GM12878 (cell line): ENCODE data around the gene PSMA8. TPM values are rescaled to one million over a fixed set of nuclear protein-coding genes. Genes with fewer than 3 reads are reported as not detected.

ENCODE experiments used
- ATAC-seq: fragments of 200-7000 bp; cut with Tn5 transposase; 3 replicates; pipeline ENCODE4 v1.9.1; 2020; ENCODE audit warnings: mild to moderate bottlenecking, moderate library complexity
- BruUV-seq: library from RNA; stranded (reverse); fragments of 400-500 nt; replicated peaks from 2 replicates; lab custom pipeline; 2021; lab: Mats Ljungman, UMichigan
- CTCF ChIA-PET: fragments of 300-600 bp; sonication (Branson Sonifier 250); formaldehyde crosslinking; extraction: SDS; loops from one replicate; lab custom pipeline; 2021; ENCODE audit warnings: inconsistent platforms; lab: Yijun Ruan, JAX
- POLR2A ChIA-PET: fragments of 350-600 bp; formaldehyde crosslinking; extraction: SDS; loops from one replicate; lab custom pipeline; 2021; ENCODE audit warnings: inconsistent platforms; lab: Charles Lee
- RAD21 ChIA-PET: fragments of 300-600 bp; sonication (Branson Sonifier 250); formaldehyde crosslinking; loops from one replicate; lab custom pipeline; 2023; ENCODE audit warnings: antibody characterized with exemption; ENCODE audit not compliant: unreplicated experiment; lab: Charles Lee
- SMC1A ChIA-PET: fragments of 300-600 bp; sonication (Branson Sonifier 250); formaldehyde crosslinking; loops from one replicate; lab custom pipeline; 2023; ENCODE audit not compliant: unreplicated experiment, uncharacterized antibody; lab: Charles Lee
- DNase-seq: peaks from one replicate; pipeline ENCODE4 v3.0.0-alpha.2; 2011; ENCODE audit warnings: low read depth, low spot score
- FAIRE-seq: peaks from 3 replicates; lab custom pipeline; 2011; peaks lifted over from hg19 to GRCh38; lab: Jason Lieb, UNC
- H2AFZ ChIP-seq: 2 replicates; pipeline ENCODE4 v1.6.0; 2011; ENCODE audit warnings: low read depth, low read length, control low read depth; ENCODE audit not compliant: control insufficient read depth
- H3K27ac ChIP-seq: 2 replicates; pipeline ENCODE4 v1.5.1; 2011; ENCODE audit warnings: control low read depth; ENCODE audit not compliant: control insufficient read depth, insufficient read depth
- H3K27me3 ChIP-seq, 2 experiments: replicated peaks in 1 of 2; 2 replicates each; pipeline versions ENCODE4 v1.6.0 to v1.6.1; 2011; ENCODE audit warnings: low read length in 1 of 2; ENCODE audit not compliant: control insufficient read depth in 2 of 2, insufficient read depth in 2 of 2
- H3K36me3 ChIP-seq, 2 experiments: 2 replicates each; pipeline ENCODE4 v1.5.1; 2011; ENCODE audit warnings: low read length in 1 of 2; ENCODE audit not compliant: control insufficient read depth in 2 of 2, insufficient read depth in 2 of 2
- H3K4me1 ChIP-seq: 2 replicates; pipeline ENCODE4 v1.6.1; 2011; ENCODE audit warnings: mild to moderate bottlenecking, low read length, moderate library complexity, mixed read lengths; ENCODE audit not compliant: control insufficient read depth, insufficient read depth
- H3K4me2 ChIP-seq: 2 replicates; pipeline ENCODE4 v1.6.0; 2011; ENCODE audit warnings: control low read depth; ENCODE audit not compliant: control insufficient read depth, insufficient read depth
- H3K4me3 ChIP-seq: fragments of 200-600 bp; sonication (generic); 2 replicates; pipeline ENCODE4 v1.5.1; 2016
- H3K79me2 ChIP-seq: 2 replicates; pipeline ENCODE4 v1.6.0; 2011; ENCODE audit warnings: low read length; ENCODE audit not compliant: control insufficient read depth, insufficient read depth
- H3K9ac ChIP-seq: 2 replicates; pipeline ENCODE4 v1.8.0; 2011; ENCODE audit warnings: low read length, control low read depth, mixed read lengths; ENCODE audit not compliant: control insufficient read depth, insufficient read depth
- H3K9me3 ChIP-seq: replicated peaks from 3 replicates; pipeline ENCODE4 v1.5.1; 2011; ENCODE audit warnings: mild to moderate bottlenecking, low read length; ENCODE audit not compliant: control insufficient read depth, insufficient read depth
- H4K20me1 ChIP-seq: 2 replicates; pipeline ENCODE4 v1.6.0; 2011; ENCODE audit not compliant: control insufficient read depth, insufficient read depth
- ATF7 ChIP-seq: fragments of 450-650 bp; IDR thresholded peaks from 2 replicates; pipeline ENCODE4 v1.6.1; 2016; ENCODE audit warnings: low read depth, mild to moderate bottlenecking
- PML ChIP-seq: IDR thresholded peaks from 2 replicates; pipeline ENCODE4 v1.6.1; 2012; ENCODE audit warnings: low read length, inconsistent platforms
- RAD21 ChIP-seq: IDR thresholded peaks from 2 replicates; pipeline ENCODE4 v1.6.1; 2011; ENCODE audit warnings: mild to moderate bottlenecking, low read depth, low read length, moderate library complexity; ENCODE audit not compliant: insufficient read depth
- RBBP5 ChIP-seq: fragments of 200-600 bp; sonication (generic); conservative IDR thresholded peaks from 2 replicates; pipeline ENCODE4 v1.6.1; 2016
- SMC3 ChIP-seq: IDR thresholded peaks from 2 replicates; pipeline ENCODE4 v1.6.1; 2011; ENCODE audit warnings: low read length, improper control_type of control experiment, borderline replicate concordance
- SPI1 ChIP-seq: IDR thresholded peaks from 2 replicates; pipeline ENCODE4 v1.6.1; 2011; ENCODE audit warnings: low read depth, mild to moderate bottlenecking, low read length, moderate library complexity, borderline replicate concordance; ENCODE audit not compliant: insufficient read depth
- WGBS: methylation state at CpG from one replicate; pipeline ENCODE4 v1.1.6; 2016; ENCODE audit warnings: low lambda C conversion rate; ENCODE audit not compliant: insufficient replicate concordance, insufficient coverage; ENCODE audit errors: missing lambda C conversion rate; 5-methylcytosine and 5-hydroxymethylcytosine counted together
- in situ Hi-C: fragments of 300-500 bp; cut with MboI; formaldehyde crosslinking; loops from 9 replicates; pipeline ENCODE4 v1.14.3; 2018; ENCODE audit warnings: mixed read lengths
- intact Hi-C: fragments of 100-400 bp; cut with micrococcal nuclease; formaldehyde crosslinking; loops from one replicate; pipeline ENCODE4 v1.14.2; 2022; ENCODE audit not compliant: unreplicated experiment
- polyA plus RNA-seq, 11 experiments: library from polyadenylated mRNA; depleted of rRNA in 4 of 11; unstranded in 6 of 11; stranded (reverse) in 5 of 11; fragments of >200 nt; fragmentation: Nextera tagmentation in 4 of 11; fragmentation: Illumina TruSeq in 1 of 11; extraction: Ambion mirVana in 4 of 11; extraction: Trizol in 1 of 11; gene quantifications; 1 replicate in 1 of 11; 2 replicates in 10 of 11; pipeline versions ENCODE4 v1.2.1 to v1.2.3, GENCODE V29; 2011 to 2016; ENCODE audit warnings: inconsistent platforms in 2 of 11, missing spikeins in 2 of 11, low read depth in 1 of 11
- total RNA-seq, 4 experiments: library from RNA; depleted of rRNA in 3 of 4; stranded (reverse); fragments of >200 nt in 3 of 4; fragmentation: Illumina TruSeq in 1 of 4; extraction: Trizol in 1 of 4; gene quantifications; 2 replicates each; pipeline versions ENCODE4 v1.2.1 to v1.2.3, GENCODE V29; 2013 to 2021
- TF ChIP-seq, protein P1 (sequence below), 3 experiments: IDR thresholded peaks in 2 of 3; conservative IDR thresholded peaks in 1 of 3; 2 replicates each; pipeline ENCODE4 v1.5.1; 2011; ENCODE audit warnings: low read depth in 3 of 3, low read length in 3 of 3, mild to moderate bottlenecking in 3 of 3, control low read depth in 2 of 3, moderate library complexity in 2 of 3, inconsistent platforms in 1 of 3, mixed read lengths in 1 of 3; ENCODE audit not compliant: control insufficient read depth in 2 of 3, insufficient read depth in 1 of 3; ENCODE audit errors: extremely low read depth in 1 of 3

Gene PSMA8
- total and polyA plus RNA-seq, 10 of the 15 experiments (the other 5 are each of a cell fraction or from before 2014, with no cell fraction given) = 0.07 to 0.15 (median 0.09) TPM; not detected in 6

DNA sequence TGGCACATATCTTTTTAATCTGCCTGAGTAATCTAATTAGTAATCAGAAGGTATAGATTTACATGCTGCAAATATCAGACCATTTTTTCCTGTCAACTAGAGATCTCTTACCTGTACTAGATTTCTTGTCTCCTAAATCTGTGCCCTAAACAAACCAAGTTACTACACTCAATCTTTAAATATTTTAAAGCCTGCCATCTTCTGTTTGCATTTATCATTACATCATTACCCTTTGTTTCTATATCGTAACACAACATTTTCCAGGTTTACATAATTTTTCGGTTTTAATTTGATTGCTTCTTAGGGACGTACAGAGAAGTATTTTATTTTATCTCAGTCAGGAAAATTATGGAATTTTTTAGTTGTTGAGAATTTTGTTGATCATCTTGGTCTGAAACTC lies 25.7 kb downstream of the PSMA8 start:
- DNase-seq (no peak), ATAC-seq (peak; percentile 61), FAIRE-seq (no peak)
- Histone ChIP-seq H3K4me3 (no peak overlapping the region), H3K36me3 (no peaks in the 10 kb centered on the region), H2AFZ (no peak overlapping the region), H3K27me3 (no peaks in the 10 kb centered on the region), H3K27ac (no peak overlapping the region), H4K20me1 (no peaks in the 10 kb centered on the region), H3K4me1 (no peaks in the 10 kb centered on the region), H3K9me3 (no peaks in the 10 kb centered on the region)
- intact Hi-C loops = loop anchor here (1.0 kb wide), 1 partner anchor 238 kb away; no protein-coding TSS in a partner anchor
- BruUV-seq = no TSS peak
- RAD21 ChIA-PET = interaction anchor here (1.5 to 2.3 kb wide), 2 partner anchors 116 to 238 kb away, joined by 3 to 13 read pairs; no protein-coding TSS in a partner anchor
- peak; percentile 33; the same call in 1 of the 2 replicates for TF ChIP-seq SMC3
- peak; percentile 79 for TF ChIP-seq ATF7
- TF ChIP-seq, protein P1, sequence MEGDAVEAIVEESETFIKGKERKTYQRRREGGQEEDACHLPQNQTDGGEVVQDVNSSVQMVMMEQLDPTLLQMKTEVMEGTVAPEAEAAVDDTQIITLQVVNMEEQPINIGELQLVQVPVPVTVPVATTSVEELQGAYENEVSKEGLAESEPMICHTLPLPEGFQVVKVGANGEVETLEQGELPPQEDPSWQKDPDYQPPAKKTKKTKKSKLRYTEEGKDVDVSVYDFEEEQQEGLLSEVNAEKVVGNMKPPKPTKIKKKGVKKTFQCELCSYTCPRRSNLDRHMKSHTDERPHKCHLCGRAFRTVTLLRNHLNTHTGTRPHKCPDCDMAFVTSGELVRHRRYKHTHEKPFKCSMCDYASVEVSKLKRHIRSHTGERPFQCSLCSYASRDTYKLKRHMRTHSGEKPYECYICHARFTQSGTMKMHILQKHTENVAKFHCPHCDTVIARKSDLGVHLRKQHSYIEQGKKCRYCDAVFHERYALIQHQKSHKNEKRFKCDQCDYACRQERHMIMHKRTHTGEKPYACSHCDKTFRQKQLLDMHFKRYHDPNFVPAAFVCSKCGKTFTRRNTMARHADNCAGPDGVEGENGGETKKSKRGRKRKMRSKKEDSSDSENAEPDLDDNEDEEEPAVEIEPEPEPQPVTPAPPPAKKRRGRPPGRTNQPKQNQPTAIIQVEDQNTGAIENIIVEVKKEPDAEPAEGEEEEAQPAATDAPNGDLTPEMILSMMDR (IDR thresholded peaks at IDR 0.05 in 2 of 3, conservative IDR thresholded peaks at IDR 0.05 in 1 of 3; ENCODE audit: control insufficient read depth in 2 of 3, extremely low read depth in 1 of 3, insufficient read depth in 1 of 3, low read depth in 3 of 3, low read length in 3 of 3) = peak in 2 of 3 experiments; percentile 2 to 10; a peak in 1 of 6 replicates
- peak; percentile 29 for TF ChIP-seq RAD21
- TF ChIP-seq RBBP5 = no peak
- no peak for TF ChIP-seq SPI1
- TF ChIP-seq PML = no peak
- TF ChIP-seq, all 136 proteins: peak for 4
- no peaks in the 10 kb centered on the region for H3K79me2 ChIP-seq
- no peak overlapping the region for H3K4me2 ChIP-seq
- ChIA-PET SMC1A (interaction anchor here (1.3 to 3.1 kb wide), 11 partner anchors 12 to 238 kb away, joined by 3 to 14 read pairs (median 4); no protein-coding TSS in a partner anchor), CTCF (interaction anchor here (0.9 to 3.6 kb wide), 11 partner anchors 10 to 241 kb away, joined by 3 to 23 read pairs (median 5); partner anchors contain the start of gene PSMA8), POLR2A (interaction anchor here (1.2 kb wide), 1 partner anchor 23 kb away, joined by 3 read pairs; no protein-coding TSS in a partner anchor)
- WGBS = 30% methylated on average over 3 of the region's 3 CpGs
- no peak overlapping the region for H3K9ac ChIP-seq
- in situ Hi-C loops = loop anchor here (10.0 kb wide), 1 partner anchor 235 kb away; no protein-coding TSS in a partner anchor
